NB4 (cell line): ENCODE results near the gene ANKRD11.

ENCODE experiments used
- CTCF ChIP-seq: IDR thresholded peaks from one replicate; pipeline ENCODE4 v1.5.1; 2012; ENCODE audit warnings: low read depth, low read length
- MYC ChIP-seq: IDR thresholded peaks from 2 replicates; pipeline ENCODE4 v1.6.1; 2011; ENCODE audit warnings: low read depth, low read length
- POLR2A ChIP-seq: IDR thresholded peaks from 2 replicates; pipeline ENCODE4 v1.6.1; 2011; ENCODE audit warnings: mild to moderate bottlenecking; ENCODE audit not compliant: insufficient read length; ENCODE audit errors: extremely low read depth
- TF ChIP-seq, protein P1 (sequence below): IDR thresholded peaks from 2 replicates; pipeline ENCODE4 v1.6.1; 2011; ENCODE audit warnings: low read depth, low read length

DNA sequence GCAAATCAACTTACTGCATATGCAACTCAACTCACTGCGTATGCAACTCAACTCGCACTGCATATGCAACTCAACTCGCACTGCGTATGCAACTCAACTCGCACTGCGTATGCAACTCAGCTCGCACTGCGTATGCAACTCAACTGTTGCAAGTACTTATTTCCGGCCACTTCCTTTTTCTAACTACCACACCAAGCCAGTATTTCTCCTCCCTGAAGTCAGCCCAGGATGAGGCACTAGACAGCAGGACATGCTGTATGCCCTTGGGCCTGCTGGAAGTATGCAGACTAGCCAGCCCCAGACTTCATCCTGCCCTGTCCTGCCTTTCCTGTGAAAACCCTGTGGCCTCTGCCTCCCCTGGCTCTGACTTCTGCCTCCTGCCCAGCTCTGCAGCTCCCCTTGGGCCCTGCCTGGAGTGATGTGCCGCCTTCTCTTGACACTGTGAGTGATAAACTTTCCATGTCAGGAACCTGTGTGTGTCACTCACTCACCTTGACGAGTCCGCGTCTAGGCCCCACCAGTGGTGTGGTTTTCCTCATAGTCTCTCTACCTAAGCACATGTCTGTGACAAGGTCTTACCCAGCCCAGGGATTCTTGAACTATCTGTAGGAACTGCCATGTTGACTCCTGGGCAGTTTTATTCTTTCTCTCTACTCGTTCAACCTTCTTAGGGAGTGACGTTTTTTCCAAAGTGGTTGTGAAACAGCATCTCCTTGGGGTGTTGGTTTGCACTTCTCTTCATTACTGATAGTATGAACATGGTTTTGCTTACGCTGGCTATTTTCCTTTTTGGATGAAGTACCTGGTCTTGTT, 256.5 kb downstream of the ANKRD11 start:
- TF ChIP-seq CTCF (no peak), POLR2A (no peak), MYC (no peak)
- TF ChIP-seq, protein P1, sequence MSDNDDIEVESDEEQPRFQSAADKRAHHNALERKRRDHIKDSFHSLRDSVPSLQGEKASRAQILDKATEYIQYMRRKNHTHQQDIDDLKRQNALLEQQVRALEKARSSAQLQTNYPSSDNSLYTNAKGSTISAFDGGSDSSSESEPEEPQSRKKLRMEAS = no peak
